ENCODE results near the gene LCE1B. TPM values are rescaled to one million over a fixed set of nuclear protein-coding genes. Genes with fewer than 3 reads are reported as not detected.
A peak's percentile ranks its signal among the peaks of the same experiment; 100 is the strongest.

The LCE1B gene
- polyA plus RNA-seq, 1 donor (not counting 4 experiments of a cell fraction or from before 2014, with no cell fraction given), result 0.34 TPM

GRCh38 chr1:152842556-152842955 is 30.8 kb downstream of the LCE1B start, which contains the start of gene LCE6A:
Gene LCE6A (plus strand): TSS chr1:152842856. CDS start chr1:152843521, 665 bp downstream.
- no peaks in the 10 kb centered on the region for H3K79me2 ChIP-seq (ENCODE audit: control insufficient read depth, insufficient read depth, low read length)
- no peaks in the 10 kb centered on the region for H3K9me3 ChIP-seq (ENCODE audit: control insufficient read depth, low read depth, low read length)
- DNase-seq (ENCODE audit: low read depth, low spot score), result no peak
- dilution Hi-C loops (cut with MboI; ENCODE audit: extremely low pct_ligation_motif_present, low sequenced_read_pairs), result no loop called here
- no peak within 1 kb of the TSS for H3K4me3 ChIP-seq (ENCODE audit: control insufficient read depth in 2 of 3, extremely low read depth in 1 of 3, insufficient read depth in 2 of 3, low read depth in 1 of 3, low read length in 3 of 3)
- H3K27ac ChIP-seq (ENCODE audit: control insufficient read depth, insufficient read depth, low read length), result no peak within 1 kb of the TSS
- no peak within 1 kb of the TSS for H3K4me2 ChIP-seq (ENCODE audit: control insufficient read depth, extremely low read depth, insufficient read depth, low read depth, low read length)
- H3K9me1 ChIP-seq (ENCODE audit: control insufficient read depth, extremely low read depth, insufficient read depth, low read length), result no peaks in the 10 kb centered on the region
- H2AFZ ChIP-seq (ENCODE audit: control insufficient read depth, low read length), result no peak within 1 kb of the TSS
- H3K9ac ChIP-seq (ENCODE audit: control insufficient read depth, extremely low read depth, insufficient read depth, low read length), result no peak within 1 kb of the TSS
- FAIRE-seq, result no peak
- no peaks in the 10 kb centered on the region for H3K27me3 ChIP-seq (ENCODE audit: control insufficient read depth, extremely low read depth, insufficient read depth, low read length)
- peaks cover 4% of the 10 kb centered on the region for H3K4me1 ChIP-seq (ENCODE audit: control insufficient read depth, extremely low read depth, insufficient read depth, low read length)
- no peaks in the 10 kb centered on the region for H3K36me3 ChIP-seq (ENCODE audit: control insufficient read depth in 2 of 2, extremely low read depth in 1 of 2, insufficient read depth in 2 of 2, low read length in 2 of 2)
- no peaks in the 10 kb centered on the region for H4K20me1 ChIP-seq (ENCODE audit: control insufficient read depth, extremely low read depth, insufficient read depth, low read length)
- TF ChIP-seq EZH2 (IDR thresholded peaks at IDR 0.05; ENCODE audit: low read length) (no peak), CTCF (optimal IDR thresholded peaks at IDR 0.05 in 1 of 3, IDR thresholded peaks at IDR 0.05 in 1 of 3, conservative IDR thresholded peaks at IDR 0.05 in 1 of 3; ENCODE audit: extremely low read depth in 1 of 3, insufficient read depth in 2 of 3, low read length in 3 of 3) (no peak)

- FAIRE-seq (peak; percentile 92), DNase-seq (ENCODE audit: low read depth, low spot score) (peak; percentile 76)
- TF ChIP-seq EZH2 (IDR thresholded peaks at IDR 0.05; ENCODE audit: low read length), result no peak
- no peaks in the 10 kb centered on the region for H3K27me3 ChIP-seq (ENCODE audit: control insufficient read depth, extremely low read depth, insufficient read depth, low read length)
- no peaks in the 10 kb centered on the region for H3K9me1 ChIP-seq (ENCODE audit: control insufficient read depth, extremely low read depth, insufficient read depth, low read length)
- H3K9ac ChIP-seq (ENCODE audit: control insufficient read depth, extremely low read depth, insufficient read depth, low read length), result no peak overlapping the region
- no peak overlapping the region for H3K4me3 ChIP-seq (ENCODE audit: control insufficient read depth in 2 of 3, extremely low read depth in 1 of 3, insufficient read depth in 2 of 3, low read depth in 1 of 3, low read length in 3 of 3)
- no peak overlapping the region for H3K27ac ChIP-seq (ENCODE audit: control insufficient read depth, insufficient read depth, low read length)
- H2AFZ ChIP-seq (ENCODE audit: control insufficient read depth, low read length), result no peak overlapping the region
- dilution Hi-C loops (cut with MboI; ENCODE audit: extremely low pct_ligation_motif_present, low sequenced_read_pairs), result no loop called here
- H3K79me2 ChIP-seq (ENCODE audit: control insufficient read depth, insufficient read depth, low read length), result no peaks in the 10 kb centered on the region
- no peaks in the 10 kb centered on the region for H4K20me1 ChIP-seq (ENCODE audit: control insufficient read depth, extremely low read depth, insufficient read depth, low read length)
- H3K4me2 ChIP-seq (ENCODE audit: control insufficient read depth, extremely low read depth, insufficient read depth, low read depth, low read length), result no peak overlapping the region
- H3K9me3 ChIP-seq (ENCODE audit: control insufficient read depth, low read depth, low read length), result no peaks in the 10 kb centered on the region
- H3K36me3 ChIP-seq (ENCODE audit: control insufficient read depth in 2 of 2, extremely low read depth in 1 of 2, insufficient read depth in 2 of 2, low read length in 2 of 2), result no peaks in the 10 kb centered on the region
- peaks cover 14% of the 10 kb centered on the region for H3K4me1 ChIP-seq (ENCODE audit: control insufficient read depth, extremely low read depth, insufficient read depth, low read length)
These were observed 43.9 kb downstream of the LCE1B start for GRCh38 chr1:152855661-152856060.

GRCh38 chr1:152858062-152858461 is 46.3 kb downstream of the LCE1B start:
- no peak overlapping the region for H3K4me2 ChIP-seq (ENCODE audit: control insufficient read depth, extremely low read depth, insufficient read depth, low read depth, low read length)
- TF ChIP-seq CTCF (optimal IDR thresholded peaks at IDR 0.05 in 1 of 3, IDR thresholded peaks at IDR 0.05 in 1 of 3, conservative IDR thresholded peaks at IDR 0.05 in 1 of 3; ENCODE audit: extremely low read depth in 1 of 3, insufficient read depth in 2 of 3, low read length in 3 of 3) (no peak), EZH2 (IDR thresholded peaks at IDR 0.05; ENCODE audit: low read length) (no peak)
- H2AFZ ChIP-seq (ENCODE audit: control insufficient read depth, low read length), result no peak overlapping the region
- FAIRE-seq, result peak; percentile 73
- no peak overlapping the region for H3K4me3 ChIP-seq (ENCODE audit: control insufficient read depth in 2 of 3, extremely low read depth in 1 of 3, insufficient read depth in 2 of 3, low read depth in 1 of 3, low read length in 3 of 3)
- no peaks in the 10 kb centered on the region for H3K27me3 ChIP-seq (ENCODE audit: control insufficient read depth, extremely low read depth, insufficient read depth, low read length)
- peaks cover 14% of the 10 kb centered on the region for H3K4me1 ChIP-seq (ENCODE audit: control insufficient read depth, extremely low read depth, insufficient read depth, low read length)
- no peak overlapping the region for H3K9ac ChIP-seq (ENCODE audit: control insufficient read depth, extremely low read depth, insufficient read depth, low read length)
- H3K27ac ChIP-seq (ENCODE audit: control insufficient read depth, insufficient read depth, low read length), result no peak overlapping the region
- H3K36me3 ChIP-seq (ENCODE audit: control insufficient read depth in 2 of 2, extremely low read depth in 1 of 2, insufficient read depth in 2 of 2, low read length in 2 of 2), result no peaks in the 10 kb centered on the region
- no peak for DNase-seq (ENCODE audit: low read depth, low spot score)
- H3K9me3 ChIP-seq (ENCODE audit: control insufficient read depth, low read depth, low read length), result no peaks in the 10 kb centered on the region
- no peaks in the 10 kb centered on the region for H3K79me2 ChIP-seq (ENCODE audit: control insufficient read depth, insufficient read depth, low read length)
- dilution Hi-C loops (cut with MboI; ENCODE audit: extremely low pct_ligation_motif_present, low sequenced_read_pairs), result no loop called here
- no peaks in the 10 kb centered on the region for H3K9me1 ChIP-seq (ENCODE audit: control insufficient read depth, extremely low read depth, insufficient read depth, low read length)
- no peaks in the 10 kb centered on the region for H4K20me1 ChIP-seq (ENCODE audit: control insufficient read depth, extremely low read depth, insufficient read depth, low read length)
